Naive thymus-derived CD8-positive, alpha-beta T cell (primary cell): Measurements from ENCODE around the gene MLLT3. TPM values are rescaled to one million over a fixed set of nuclear protein-coding genes. Genes with fewer than 3 reads are reported as not detected.

Experiments
- ATAC-seq, 2 donors: fragments of 150-1000 bp; cut with Tn5 transposase in 1 of 2; sonication (Bioruptor Pico), chemical (Tn5 transposase) in 1 of 2; 1 replicate in 1 of 2; 2 replicates in 1 of 2; pipeline ENCODE4 v1.10.0; 2021; ENCODE audit warnings: mild to moderate bottlenecking in 2 of 2, moderate library complexity in 2 of 2
- POLR2A ChIA-PET: fragments of 350-600 bp; sonication (Branson Sonifier 250); formaldehyde crosslinking; loops from one replicate; lab custom pipeline; 2021; ENCODE audit warnings: antibody characterized with exemption; lab: Charles Lee
- DNase-seq, 10 donors: peaks; one replicate each; pipeline versions ENCODE4 v3.0.0 to v3.0.0-alpha.2; 2020 to 2022
- H3K27ac Mint-ChIP-seq, 10 donors: one replicate each; pipeline ENCODE4 v1.8.0; 2020 to 2022; ENCODE audit warnings: mild to moderate bottlenecking in 10 of 10, mixed read lengths in 10 of 10, moderate library complexity in 4 of 10, inconsistent platforms in 1 of 10
- H3K27me3 Mint-ChIP-seq, 5 donors: one replicate each; pipeline ENCODE4 v1.8.0; 2021 to 2022; ENCODE audit warnings: mixed read lengths in 5 of 5
- H3K36me3 Mint-ChIP-seq, 3 donors: one replicate each; pipeline ENCODE4 v1.8.0; 2020 to 2022; ENCODE audit warnings: mixed read lengths in 3 of 3, mild to moderate bottlenecking in 2 of 3, inconsistent platforms in 1 of 3
- H3K4me1 Mint-ChIP-seq, 4 donors: one replicate each; pipeline ENCODE4 v1.8.0; 2021 to 2022; ENCODE audit warnings: mixed read lengths in 4 of 4
- H3K4me3 Mint-ChIP-seq, 10 donors: one replicate each; pipeline ENCODE4 v1.8.0; 2020 to 2022; ENCODE audit warnings: mild to moderate bottlenecking in 10 of 10, mixed read lengths in 10 of 10, moderate library complexity in 6 of 10, inconsistent platforms in 1 of 10
- H3K9me3 Mint-ChIP-seq, 9 donors: one replicate each; pipeline ENCODE4 v1.8.0; 2020 to 2022; ENCODE audit warnings: mixed read lengths in 9 of 9, mild to moderate bottlenecking in 3 of 9, inconsistent platforms in 1 of 9, moderate library complexity in 1 of 9
- polyA plus RNA-seq, 3 donors: library from polyadenylated mRNA; unstranded; fragments of 300-500 nt; fragmentation: Illumina TruSeq; gene quantifications; one replicate each; pipeline ENCODE4 v1.2.3, GENCODE V29; 2021
- total RNA-seq, 8 experiments: library from RNA in 2 of 8; stranded (reverse) in 2 of 8; gene quantifications; one replicate each; pipeline ENCODE4 v1.2.3 and lab custom pipeline; 2021 to 2026

The MLLT3 gene
- total and polyA plus RNA-seq, 5 experiments from 2014 or later: 28.0 to 73.0 (median 42.9) TPM

DNA sequence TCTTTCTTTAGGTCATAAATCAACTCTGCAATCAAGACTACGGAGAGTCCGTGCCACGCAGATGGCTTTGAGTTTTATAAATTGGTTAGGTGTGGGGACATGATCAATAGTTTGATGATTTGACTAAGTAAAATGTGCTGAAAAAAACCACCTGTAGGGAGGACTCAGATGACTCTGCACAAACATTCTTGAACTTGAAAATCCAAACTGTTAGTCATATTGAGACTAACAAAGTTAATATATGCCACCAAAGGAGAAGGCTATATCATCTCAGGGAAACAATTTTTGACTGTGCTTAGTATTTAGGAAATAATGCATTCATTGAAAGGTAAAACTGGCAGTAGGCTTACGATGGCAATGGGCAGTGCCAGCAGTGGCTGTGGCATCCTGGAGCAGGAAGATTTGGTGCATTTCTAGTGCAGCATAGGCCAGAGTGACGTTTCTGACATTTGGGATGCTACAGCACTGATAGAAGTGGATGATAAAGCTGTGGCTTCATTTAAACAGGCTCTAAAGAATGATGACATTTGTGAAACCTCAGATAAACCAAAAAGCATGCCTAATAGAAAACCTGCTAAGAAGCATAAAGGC is 291.1 kb downstream of the MLLT3 start:
- POLR2A ChIA-PET: no interaction called here
- H3K27ac Mint-ChIP-seq: no peak overlapping the region
- H3K27me3 Mint-ChIP-seq: no peaks in the 10 kb centered on the region
- no peak for ATAC-seq
- H3K4me3 Mint-ChIP-seq: no peak overlapping the region
- H3K36me3 Mint-ChIP-seq: peaks cover 0 to 2% (median 0%) of the 10 kb centered on the region in 3 donors
- H3K9me3 Mint-ChIP-seq: peaks cover 0 to 4% (median 0%) of the 10 kb centered on the region in 9 donors
- H3K4me1 Mint-ChIP-seq: peaks cover 6 to 22% (median 14%) of the 10 kb centered on the region in 4 donors
- no peak for DNase-seq

GRCh38 chr9:20330688-20331087 is 291.6 kb downstream of the MLLT3 start:
- peaks cover 0 to 4% (median 0%) of the 10 kb centered on the region in 9 donors for H3K9me3 Mint-ChIP-seq
- peaks cover 0 to 4% (median 0%) of the 10 kb centered on the region in 3 donors for H3K36me3 Mint-ChIP-seq
- no peaks in the 10 kb centered on the region for H3K27me3 Mint-ChIP-seq
- POLR2A ChIA-PET: no interaction called here
- peaks cover 2 to 20% (median 9%) of the 10 kb centered on the region in 4 donors for H3K4me1 Mint-ChIP-seq
- DNase-seq (no peak), ATAC-seq (no peak)
- no peak overlapping the region for H3K27ac Mint-ChIP-seq
- no peak overlapping the region for H3K4me3 Mint-ChIP-seq

DNA sequence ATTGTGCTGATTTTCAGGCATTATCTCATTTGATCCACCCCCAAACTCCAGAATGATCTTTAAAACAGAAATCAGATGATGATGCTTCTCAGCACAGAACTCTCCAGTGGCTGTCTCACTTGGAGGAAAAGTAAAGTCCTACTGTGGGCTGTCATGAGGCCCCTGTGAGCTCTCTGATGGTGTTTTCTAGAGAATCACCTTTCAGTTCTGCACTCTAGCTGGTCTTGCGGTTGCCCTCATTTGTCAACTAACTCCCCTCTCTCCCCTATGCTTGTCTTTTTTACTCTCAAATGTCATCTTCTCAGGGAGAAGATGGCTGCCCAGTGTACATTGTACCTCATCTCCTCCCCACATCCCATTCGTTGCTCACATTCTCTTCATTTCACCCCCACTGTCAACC is 295.8 kb downstream of the MLLT3 start:
- ATAC-seq (no peak), DNase-seq (no peak)
- H3K27ac Mint-ChIP-seq: no peak overlapping the region
- H3K27me3 Mint-ChIP-seq: no peaks in the 10 kb centered on the region
- no peaks in the 10 kb centered on the region for H3K9me3 Mint-ChIP-seq
- POLR2A ChIA-PET: interaction anchor here (1.0 kb wide), 1 partner anchor 13 kb away, joined by 3 read pairs; no protein-coding TSS in a partner anchor
- H3K4me1 Mint-ChIP-seq: peaks cover 17 to 51% (median 30%) of the 10 kb centered on the region in 4 donors
- H3K36me3 Mint-ChIP-seq: peaks cover 0 to 6% (median 4%) of the 10 kb centered on the region in 3 donors
- peak overlapping the region in 1 of 10 donors; percentile 0 for H3K4me3 Mint-ChIP-seq

DNA sequence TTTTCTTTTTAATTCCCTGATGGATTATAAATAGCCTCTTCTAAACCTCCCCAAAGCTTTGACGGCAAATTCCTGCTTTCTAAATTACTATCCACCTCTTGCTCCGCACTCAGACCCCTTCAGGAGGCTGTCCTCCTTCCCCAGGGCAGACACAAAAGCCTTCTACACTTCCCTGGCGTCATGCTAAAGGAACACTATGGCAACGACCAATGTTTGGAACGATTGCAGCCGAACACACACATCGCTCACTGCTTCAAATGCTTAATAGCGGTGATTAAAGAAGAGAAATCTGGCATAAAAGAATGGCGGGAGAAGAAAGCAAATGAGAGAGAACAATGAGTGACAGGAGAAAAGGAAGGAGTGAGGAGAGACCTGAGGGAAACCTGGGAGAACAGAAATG is 297.3 kb downstream of the MLLT3 start:
- Mint-ChIP-seq H3K27me3 (no peaks in the 10 kb centered on the region), H3K27ac (peak overlapping the region in 2 of 10 donors; percentile 27 to 54), H3K9me3 (no peaks in the 10 kb centered on the region), H3K36me3 (peaks cover 0 to 6% (median 4%) of the 10 kb centered on the region in 3 donors), H3K4me3 (peak overlapping the region in 2 of 10 donors; percentile 2 to 29), H3K4me1 (peaks cover 29 to 60% (median 45%) of the 10 kb centered on the region in 4 donors)
- POLR2A ChIA-PET: interaction anchor here (1.4 kb wide), 2 partner anchors 15 to 35 kb away, joined by 3 to 4 read pairs; no protein-coding TSS in a partner anchor
- DNase-seq (no peak), ATAC-seq (no peak)

DNA sequence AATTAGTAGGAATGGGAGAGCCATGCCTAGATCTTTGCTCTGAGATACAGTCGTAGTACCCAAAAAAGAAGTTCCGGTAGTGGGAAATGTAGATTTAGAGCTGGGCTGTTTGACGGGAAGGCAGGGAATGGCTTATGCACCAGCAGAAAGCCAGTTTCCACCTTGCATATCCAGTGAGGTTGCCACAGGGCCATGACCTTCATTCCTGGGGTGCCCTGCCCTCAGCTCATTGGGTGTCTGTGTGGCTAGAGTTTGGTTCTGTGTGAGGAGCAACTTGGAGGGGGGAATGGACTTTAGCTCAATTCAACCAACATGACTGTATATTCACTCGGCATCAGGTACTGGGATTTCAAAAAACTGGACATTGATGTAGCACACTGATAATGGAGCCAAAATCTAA is 300.1 kb downstream of the MLLT3 start:
- Mint-ChIP-seq H3K36me3 (peaks cover 0 to 4% (median 4%) of the 10 kb centered on the region in 3 donors), H3K4me1 (peaks cover 36 to 82% (median 60%) of the 10 kb centered on the region in 4 donors), H3K27ac (peak overlapping the region; percentile 71 to 97 (median 88)), H3K9me3 (no peaks in the 10 kb centered on the region), H3K27me3 (no peaks in the 10 kb centered on the region), H3K4me3 (peak overlapping the region; percentile 32 to 86 (median 70))
- DNase-seq (no peak), ATAC-seq (no peak)
- POLR2A ChIA-PET: interaction anchor here (0.9 to 2.6 kb wide), 8 partner anchors 11 to 300 kb away, joined by 3 to 10 read pairs (median 4); partner anchors contain the start of gene MLLT3

DNA sequence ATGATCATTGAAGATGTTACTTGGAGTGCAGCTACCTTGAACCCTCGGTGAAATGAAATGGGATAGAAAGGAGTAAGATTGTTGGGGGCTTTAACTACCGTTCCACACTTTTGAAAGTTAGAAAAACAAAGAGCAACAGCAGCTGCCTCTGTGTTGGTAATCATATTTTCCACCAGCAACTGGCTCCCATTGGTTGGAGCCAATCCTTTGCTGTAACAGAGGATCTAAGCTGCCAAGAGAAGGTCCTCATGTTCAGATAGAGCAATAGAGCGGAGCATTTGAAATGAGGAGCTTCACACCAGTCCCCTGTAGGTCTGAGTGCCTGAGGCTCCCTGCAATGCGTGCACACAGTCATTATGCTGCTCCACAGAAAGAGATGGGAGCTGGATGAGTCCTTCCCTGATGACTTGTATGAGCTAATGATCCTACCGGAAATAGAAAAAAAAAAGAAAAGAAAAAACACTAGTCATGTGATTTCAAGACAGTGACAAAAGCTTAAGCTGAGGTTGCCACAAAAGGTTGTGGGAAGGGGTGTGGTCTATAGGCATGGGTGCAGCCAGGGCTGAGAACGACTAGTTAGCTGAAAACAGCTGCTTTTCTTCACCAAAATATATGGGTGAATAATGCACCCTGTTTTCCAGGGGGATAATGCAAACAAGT is 300.7 kb downstream of the MLLT3 start:
- H3K27me3 Mint-ChIP-seq: no peaks in the 10 kb centered on the region
- POLR2A ChIA-PET: interaction anchor here (0.9 to 2.6 kb wide), 9 partner anchors 11 to 301 kb away, joined by 3 to 10 read pairs (median 5); partner anchors contain the start of gene MLLT3
- no peaks in the 10 kb centered on the region for H3K9me3 Mint-ChIP-seq
- ATAC-seq: peak; percentile 94 to 98
- H3K27ac Mint-ChIP-seq: peak overlapping the region; percentile 71 to 97 (median 88)
- peaks cover 40 to 87% (median 63%) of the 10 kb centered on the region in 4 donors for H3K4me1 Mint-ChIP-seq
- H3K36me3 Mint-ChIP-seq: peaks cover 0 to 4% (median 4%) of the 10 kb centered on the region in 3 donors
- H3K4me3 Mint-ChIP-seq: peak overlapping the region; percentile 32 to 86 (median 70)
- peak in 9 of 10 donors; percentile 22 to 86 (median 64) for DNase-seq

GRCh38 chr9:20320921-20321320 is 301.4 kb downstream of the MLLT3 start:
- DNase-seq: no peak
- H3K4me3 Mint-ChIP-seq: peak overlapping the region in 8 of 10 donors; percentile 46 to 86 (median 65)
- POLR2A ChIA-PET: interaction anchor here (1.1 to 2.6 kb wide), 5 partner anchors 14 to 301 kb away, joined by 4 to 10 read pairs (median 6); partner anchors contain the start of gene MLLT3

GRCh38 chr9:20319641-20320337 is 302.5 kb downstream of the MLLT3 start:
- Mint-ChIP-seq H3K27ac (peak overlapping the region in 9 of 10 donors; percentile 13 to 97 (median 67)), H3K4me3 (peak overlapping the region in 9 of 10 donors; percentile 0 to 63 (median 15)), H3K9me3 (no peaks in the 10 kb centered on the region), H3K36me3 (peaks cover 0 to 4% (median 3%) of the 10 kb centered on the region in 3 donors), H3K4me1 (peaks cover 47 to 96% (median 75%) of the 10 kb centered on the region in 4 donors), H3K27me3 (no peaks in the 10 kb centered on the region)
- ATAC-seq (peak in 1 of 2 donors; percentile 32), DNase-seq (no peak)
- POLR2A ChIA-PET: interaction anchor here (0.6 to 2.6 kb wide), 3 partner anchors 14 to 302 kb away, joined by 6 to 10 read pairs (median 7); partner anchors contain the start of gene MLLT3

More at GRCh38 chr9:20320921-20321320, 301.4 kb downstream of the MLLT3 start:
- H3K36me3 Mint-ChIP-seq: peaks cover 0 to 4% (median 4%) of the 10 kb centered on the region in 3 donors
- H3K9me3 Mint-ChIP-seq: no peaks in the 10 kb centered on the region
- H3K4me1 Mint-ChIP-seq: peaks cover 42 to 92% (median 67%) of the 10 kb centered on the region in 4 donors
- peak overlapping the region; percentile 67 to 97 (median 88) for H3K27ac Mint-ChIP-seq
- H3K27me3 Mint-ChIP-seq: no peaks in the 10 kb centered on the region
- ATAC-seq: no peak

GRCh38 chr9:20319241-20319640 is 303.1 kb downstream of the MLLT3 start:
- Mint-ChIP-seq H3K36me3 (peaks cover 0 to 3% (median 0%) of the 10 kb centered on the region in 3 donors), H3K27me3 (no peaks in the 10 kb centered on the region), H3K9me3 (no peaks in the 10 kb centered on the region), H3K27ac (peak overlapping the region in 6 of 10 donors; percentile 26 to 97 (median 62)), H3K4me1 (peaks cover 42 to 95% (median 73%) of the 10 kb centered on the region in 4 donors), H3K4me3 (peak overlapping the region in 2 of 10 donors; percentile 0 to 11)
- POLR2A ChIA-PET: interaction anchor here (0.6 kb wide), 1 partner anchor 33 kb away, joined by 7 read pairs; no protein-coding TSS in a partner anchor
- ATAC-seq (no peak), DNase-seq (no peak)

DNA sequence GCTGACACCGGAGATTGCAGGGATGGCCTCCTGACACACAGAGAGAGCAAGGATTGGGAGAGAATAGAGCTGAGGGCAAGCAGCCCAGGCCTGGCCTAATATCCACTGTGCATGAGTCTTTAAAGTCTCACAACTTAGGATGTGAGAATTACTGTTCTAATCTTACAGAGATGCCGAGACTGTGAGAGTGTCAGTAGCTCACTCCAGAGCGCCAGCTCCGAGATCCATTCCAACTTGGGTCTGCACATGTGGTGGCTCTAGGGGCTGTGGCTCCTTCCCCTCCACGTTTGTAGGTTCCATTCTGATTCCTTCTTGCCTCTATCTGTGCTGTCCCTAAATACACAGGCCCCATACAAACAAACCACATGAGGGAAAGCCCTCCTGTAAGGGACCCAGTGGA is 304.6 kb downstream of the MLLT3 start:
- Mint-ChIP-seq H3K27me3 (no peaks in the 10 kb centered on the region), H3K36me3 (no peaks in the 10 kb centered on the region), H3K9me3 (no peaks in the 10 kb centered on the region), H3K4me1 (peaks cover 43 to 85% (median 67%) of the 10 kb centered on the region in 4 donors), H3K4me3 (peak overlapping the region in 1 of 10 donors; percentile 5), H3K27ac (peak overlapping the region in 8 of 10 donors; percentile 1 to 89 (median 64))
- DNase-seq (no peak), ATAC-seq (no peak)
- POLR2A ChIA-PET: no interaction called here

DNA sequence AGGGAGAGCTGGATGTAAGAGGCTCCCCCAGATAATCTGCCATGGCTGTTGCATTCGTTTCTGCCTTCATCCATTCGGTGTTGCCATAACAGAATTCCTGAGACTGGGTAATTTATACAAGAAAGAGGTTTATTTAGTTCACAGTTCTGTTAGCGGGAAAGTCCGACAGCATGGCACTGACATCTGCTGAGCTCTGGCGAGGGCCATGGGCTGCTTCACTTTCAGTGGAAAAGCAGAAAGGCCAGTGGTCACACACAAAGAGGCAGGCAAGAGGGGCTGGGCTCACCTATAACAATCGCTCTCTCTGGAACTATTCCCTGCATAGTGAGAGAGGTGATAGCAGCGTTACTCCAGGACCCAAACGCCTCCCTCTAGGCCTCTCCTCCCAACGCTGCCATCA is 305.9 kb downstream of the MLLT3 start:
- no peaks in the 10 kb centered on the region for H3K27me3 Mint-ChIP-seq
- peak overlapping the region; percentile 39 to 96 (median 76) for H3K27ac Mint-ChIP-seq
- peak overlapping the region in 1 of 10 donors; percentile 29 for H3K4me3 Mint-ChIP-seq
- peaks cover 35 to 73% (median 58%) of the 10 kb centered on the region in 4 donors for H3K4me1 Mint-ChIP-seq
- no peaks in the 10 kb centered on the region for H3K36me3 Mint-ChIP-seq
- DNase-seq: no peak
- POLR2A ChIA-PET: no interaction called here
- no peaks in the 10 kb centered on the region for H3K9me3 Mint-ChIP-seq
- ATAC-seq: no peak

DNA sequence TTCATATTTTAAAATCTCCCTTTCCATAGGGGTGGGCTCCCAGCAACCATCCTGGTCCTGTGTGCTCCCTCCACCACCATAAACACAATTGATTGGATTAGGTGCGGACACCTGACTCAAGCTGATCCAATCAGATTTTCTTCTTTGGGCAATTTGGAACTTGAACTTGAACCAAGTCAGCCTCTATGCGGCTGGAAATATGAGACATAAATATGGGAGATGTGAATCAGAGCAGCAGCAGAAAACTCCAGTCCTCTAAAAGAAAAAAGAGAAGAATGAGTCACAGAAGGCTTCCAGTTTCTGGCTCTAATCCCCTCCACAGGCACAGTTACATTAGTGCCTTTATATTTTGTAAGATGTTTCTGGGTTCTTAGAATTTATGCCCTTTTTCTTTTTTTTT is 306.6 kb downstream of the MLLT3 start:
- ATAC-seq (no peak), DNase-seq (no peak)
- H3K36me3 Mint-ChIP-seq: no peaks in the 10 kb centered on the region
- peak overlapping the region in 8 of 10 donors; percentile 7 to 44 (median 16) for H3K4me3 Mint-ChIP-seq
- peaks cover 28 to 66% (median 51%) of the 10 kb centered on the region in 4 donors for H3K4me1 Mint-ChIP-seq
- H3K27ac Mint-ChIP-seq: peak overlapping the region; percentile 39 to 96 (median 76)
- no peaks in the 10 kb centered on the region for H3K9me3 Mint-ChIP-seq
- POLR2A ChIA-PET: interaction anchor here (3.0 kb wide), 1 partner anchor 15 kb away, joined by 9 read pairs; no protein-coding TSS in a partner anchor
- no peaks in the 10 kb centered on the region for H3K27me3 Mint-ChIP-seq
